ENCODE measurements around the gene FBRS. TPM values are rescaled to one million over a fixed set of nuclear protein-coding genes. Genes with fewer than 3 reads are reported as not detected.

The FBRS gene
- total and polyA plus RNA-seq, 2 of the 13 experiments (the other 11 are each of a cell fraction or from before 2014, with no cell fraction given) = 13.7 to 16.2 TPM

DNA sequence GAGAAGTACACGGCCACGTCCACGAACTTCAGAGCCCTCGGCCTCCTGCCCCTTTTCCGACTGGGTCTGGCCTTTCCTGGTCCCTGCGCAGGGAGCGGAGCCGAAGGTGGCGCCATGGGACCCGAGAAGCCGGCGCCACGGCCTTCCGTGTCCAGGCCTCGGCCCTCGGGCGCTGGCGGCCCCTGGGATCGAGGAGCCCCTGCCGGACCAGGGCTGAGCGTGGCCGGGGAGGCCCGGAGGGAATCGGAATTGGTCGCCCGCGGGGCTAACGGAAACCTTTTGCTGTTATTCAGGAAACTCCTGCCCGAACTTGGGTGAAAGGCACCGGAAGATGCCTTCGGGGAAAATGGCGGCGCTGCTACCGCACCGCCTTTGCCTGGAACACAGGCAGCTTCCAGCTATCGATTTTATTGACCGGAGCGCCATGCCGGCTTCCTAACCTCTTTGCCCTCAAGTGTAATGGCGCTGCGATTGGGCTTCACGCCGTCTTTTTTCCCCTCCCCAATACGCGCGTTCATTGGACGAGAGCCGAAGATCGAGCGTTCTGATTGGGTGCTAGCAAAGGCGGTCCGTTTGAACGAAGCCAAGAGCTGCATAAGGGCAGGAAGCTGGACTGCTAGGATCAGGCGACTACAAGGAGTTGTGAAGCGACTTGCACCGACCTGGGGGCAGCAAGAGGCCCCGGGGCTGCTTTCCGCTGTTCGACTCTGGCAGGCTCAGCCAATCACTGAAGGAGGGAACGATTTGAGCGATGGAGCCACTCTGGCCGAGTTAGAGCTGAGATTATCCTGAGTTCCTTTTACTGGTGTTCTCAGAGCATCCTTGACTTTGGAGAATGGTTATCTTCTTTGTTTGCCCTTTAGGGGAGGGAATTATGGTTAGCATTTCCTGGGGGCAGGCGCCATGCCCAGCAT lies 48.0 kb upstream of the FBRS start, which contains the start of gene ZNF689 (continued):
- TF ChIP-seq, protein P1, sequence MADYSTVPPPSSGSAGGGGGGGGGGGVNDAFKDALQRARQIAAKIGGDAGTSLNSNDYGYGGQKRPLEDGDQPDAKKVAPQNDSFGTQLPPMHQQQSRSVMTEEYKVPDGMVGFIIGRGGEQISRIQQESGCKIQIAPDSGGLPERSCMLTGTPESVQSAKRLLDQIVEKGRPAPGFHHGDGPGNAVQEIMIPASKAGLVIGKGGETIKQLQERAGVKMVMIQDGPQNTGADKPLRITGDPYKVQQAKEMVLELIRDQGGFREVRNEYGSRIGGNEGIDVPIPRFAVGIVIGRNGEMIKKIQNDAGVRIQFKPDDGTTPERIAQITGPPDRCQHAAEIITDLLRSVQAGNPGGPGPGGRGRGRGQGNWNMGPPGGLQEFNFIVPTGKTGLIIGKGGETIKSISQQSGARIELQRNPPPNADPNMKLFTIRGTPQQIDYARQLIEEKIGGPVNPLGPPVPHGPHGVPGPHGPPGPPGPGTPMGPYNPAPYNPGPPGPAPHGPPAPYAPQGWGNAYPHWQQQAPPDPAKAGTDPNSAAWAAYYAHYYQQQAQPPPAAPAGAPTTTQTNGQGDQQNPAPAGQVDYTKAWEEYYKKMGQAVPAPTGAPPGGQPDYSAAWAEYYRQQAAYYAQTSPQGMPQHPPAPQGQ (CRISPR knock-in tag; IDR thresholded peaks at IDR 0.05; ENCODE audit: borderline replicate concordance) = no peak; the same call in 1 of the 2 replicates
- TF ChIP-seq, protein P2, sequence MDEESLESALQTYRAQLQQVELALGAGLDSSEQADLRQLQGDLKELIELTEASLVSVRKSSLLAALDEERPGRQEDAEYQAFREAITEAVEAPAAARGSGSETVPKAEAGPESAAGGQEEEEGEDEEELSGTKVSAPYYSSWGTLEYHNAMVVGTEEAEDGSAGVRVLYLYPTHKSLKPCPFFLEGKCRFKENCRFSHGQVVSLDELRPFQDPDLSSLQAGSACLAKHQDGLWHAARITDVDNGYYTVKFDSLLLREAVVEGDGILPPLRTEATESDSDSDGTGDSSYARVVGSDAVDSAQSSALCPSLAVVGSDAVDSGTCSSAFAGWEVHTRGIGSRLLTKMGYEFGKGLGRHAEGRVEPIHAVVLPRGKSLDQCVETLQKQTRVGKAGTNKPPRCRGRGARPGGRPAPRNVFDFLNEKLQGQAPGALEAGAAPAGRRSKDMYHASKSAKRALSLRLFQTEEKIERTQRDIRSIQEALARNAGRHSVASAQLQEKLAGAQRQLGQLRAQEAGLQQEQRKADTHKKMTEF (CRISPR knock-in tag; IDR thresholded peaks at IDR 0.05) = peak; percentile 100
- peak; percentile 83 for TF ChIP-seq MXD4 (CRISPR knock-in tag; IDR thresholded peaks at IDR 0.05)
- peak; percentile 89 for TF ChIP-seq ZNF614 (CRISPR knock-in tag; IDR thresholded peaks at IDR 0.05; ENCODE audit: borderline replicate concordance)
- peak; percentile 18; the same call in 1 of the 2 replicates for TF ChIP-seq ZNF644 (CRISPR knock-in tag; IDR thresholded peaks at IDR 0.05; ENCODE audit: low read depth)
- TF ChIP-seq CCDC6 (CRISPR knock-in tag; IDR thresholded peaks at IDR 0.05) = peak; percentile 80; the same call in 1 of the 2 replicates
- TF ChIP-seq, protein P3, sequence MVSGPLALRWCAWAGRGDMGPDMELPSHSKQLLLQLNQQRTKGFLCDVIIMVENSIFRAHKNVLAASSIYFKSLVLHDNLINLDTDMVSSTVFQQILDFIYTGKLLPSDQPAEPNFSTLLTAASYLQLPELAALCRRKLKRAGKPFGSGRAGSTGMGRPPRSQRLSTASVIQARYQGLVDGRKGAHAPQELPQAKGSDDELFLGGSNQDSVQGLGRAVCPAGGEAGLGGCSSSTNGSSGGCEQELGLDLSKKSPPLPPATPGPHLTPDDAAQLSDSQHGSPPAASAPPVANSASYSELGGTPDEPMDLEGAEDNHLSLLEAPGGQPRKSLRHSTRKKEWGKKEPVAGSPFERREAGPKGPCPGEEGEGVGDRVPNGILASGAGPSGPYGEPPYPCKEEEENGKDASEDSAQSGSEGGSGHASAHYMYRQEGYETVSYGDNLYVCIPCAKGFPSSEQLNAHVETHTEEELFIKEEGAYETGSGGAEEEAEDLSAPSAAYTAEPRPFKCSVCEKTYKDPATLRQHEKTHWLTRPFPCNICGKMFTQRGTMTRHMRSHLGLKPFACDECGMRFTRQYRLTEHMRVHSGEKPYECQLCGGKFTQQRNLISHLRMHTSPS (CRISPR knock-in tag; IDR thresholded peaks at IDR 0.05; ENCODE audit: low read depth) = peak; percentile 23; the same call in 1 of the 2 replicates
- TF ChIP-seq, protein P4, sequence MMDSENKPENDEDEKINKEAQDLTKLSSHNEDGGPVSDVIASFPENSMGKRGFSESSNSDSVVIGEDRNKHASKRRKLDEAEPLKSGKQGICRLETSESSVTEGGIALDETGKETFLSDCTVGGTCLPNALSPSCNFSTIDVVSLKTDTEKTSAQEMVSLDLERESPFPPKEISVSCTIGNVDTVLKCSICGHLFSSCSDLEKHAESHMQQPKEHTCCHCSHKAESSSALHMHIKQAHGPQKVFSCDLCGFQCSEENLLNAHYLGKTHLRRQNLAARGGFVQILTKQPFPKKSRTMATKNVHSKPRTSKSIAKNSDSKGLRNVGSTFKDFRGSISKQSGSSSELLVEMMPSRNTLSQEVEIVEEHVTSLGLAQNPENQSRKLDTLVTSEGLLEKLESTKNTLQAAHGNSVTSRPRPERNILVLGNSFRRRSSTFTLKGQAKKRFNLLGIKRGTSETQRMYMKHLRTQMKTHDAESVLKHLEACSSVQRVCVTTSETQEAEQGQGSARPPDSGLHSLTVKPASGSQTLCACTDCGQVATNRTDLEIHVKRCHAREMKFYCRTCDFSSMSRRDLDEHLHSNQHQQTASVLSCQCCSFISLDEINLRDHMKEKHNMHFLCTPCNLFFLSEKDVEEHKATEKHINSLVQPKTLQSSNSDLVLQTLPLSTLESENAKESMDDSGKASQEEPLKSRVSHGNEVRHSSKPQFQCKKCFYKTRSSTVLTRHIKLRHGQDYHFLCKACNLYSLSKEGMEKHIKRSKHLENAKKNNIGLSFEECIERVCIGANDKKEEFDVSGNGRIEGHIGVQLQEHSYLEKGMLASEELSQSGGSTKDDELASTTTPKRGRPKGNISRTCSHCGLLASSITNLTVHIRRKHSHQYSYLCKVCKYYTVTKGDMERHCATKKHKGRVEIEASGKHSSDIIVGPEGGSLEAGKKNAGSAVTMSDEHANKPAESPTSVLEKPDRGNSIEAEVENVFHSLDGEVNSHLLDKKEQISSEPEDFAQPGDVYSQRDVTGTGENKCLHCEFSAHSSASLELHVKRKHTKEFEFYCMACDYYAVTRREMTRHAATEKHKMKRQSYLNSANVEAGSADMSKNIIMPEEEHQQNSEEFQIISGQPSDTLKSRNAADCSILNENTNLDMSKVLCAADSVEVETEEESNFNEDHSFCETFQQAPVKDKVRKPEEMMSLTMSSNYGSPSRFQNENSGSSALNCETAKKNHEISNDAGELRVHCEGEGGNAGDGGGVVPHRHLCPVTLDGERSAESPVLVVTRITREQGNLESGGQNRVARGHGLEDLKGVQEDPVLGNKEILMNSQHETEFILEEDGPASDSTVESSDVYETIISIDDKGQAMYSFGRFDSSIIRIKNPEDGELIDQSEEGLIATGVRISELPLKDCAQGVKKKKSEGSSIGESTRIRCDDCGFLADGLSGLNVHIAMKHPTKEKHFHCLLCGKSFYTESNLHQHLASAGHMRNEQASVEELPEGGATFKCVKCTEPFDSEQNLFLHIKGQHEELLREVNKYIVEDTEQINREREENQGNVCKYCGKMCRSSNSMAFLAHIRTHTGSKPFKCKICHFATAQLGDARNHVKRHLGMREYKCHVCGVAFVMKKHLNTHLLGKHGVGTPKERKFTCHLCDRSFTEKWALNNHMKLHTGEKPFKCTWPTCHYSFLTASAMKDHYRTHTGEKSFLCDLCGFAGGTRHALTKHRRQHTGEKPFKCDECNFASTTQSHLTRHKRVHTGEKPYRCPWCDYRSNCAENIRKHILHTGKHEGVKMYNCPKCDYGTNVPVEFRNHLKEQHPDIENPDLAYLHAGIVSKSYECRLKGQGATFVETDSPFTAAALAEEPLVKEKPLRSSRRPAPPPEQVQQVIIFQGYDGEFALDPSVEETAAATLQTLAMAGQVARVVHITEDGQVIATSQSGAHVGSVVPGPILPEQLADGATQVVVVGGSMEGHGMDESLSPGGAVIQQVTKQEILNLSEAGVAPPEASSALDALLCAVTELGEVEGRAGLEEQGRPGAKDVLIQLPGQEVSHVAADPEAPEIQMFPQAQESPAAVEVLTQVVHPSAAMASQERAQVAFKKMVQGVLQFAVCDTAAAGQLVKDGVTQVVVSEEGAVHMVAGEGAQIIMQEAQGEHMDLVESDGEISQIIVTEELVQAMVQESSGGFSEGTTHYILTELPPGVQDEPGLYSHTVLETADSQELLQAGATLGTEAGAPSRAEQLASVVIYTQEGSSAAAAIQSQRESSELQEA (CRISPR knock-in tag; IDR thresholded peaks at IDR 0.05; ENCODE audit: not compliant biosample characterization) = peak; percentile 99
- TF ChIP-seq, protein P5, sequence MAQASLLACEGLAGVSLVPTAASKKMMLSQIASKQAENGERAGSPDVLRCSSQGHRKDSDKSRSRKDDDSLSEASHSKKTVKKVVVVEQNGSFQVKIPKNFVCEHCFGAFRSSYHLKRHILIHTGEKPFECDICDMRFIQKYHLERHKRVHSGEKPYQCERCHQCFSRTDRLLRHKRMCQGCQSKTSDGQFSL (CRISPR knock-in tag; IDR thresholded peaks at IDR 0.05) = no peak; the same call in none of the 2 replicates
- TF ChIP-seq NR3C1 (CRISPR knock-in tag; IDR thresholded peaks at IDR 0.05) = 0 out of 2 replicates have a peak, but pooled peaks have one; percentile 87
- no peak for TF ChIP-seq MAFK (conservative IDR thresholded peaks at IDR 0.05 in 1 of 2, IDR thresholded peaks at IDR 0.05 in 1 of 2; ENCODE audit: low read length in 2 of 2)
- peak; percentile 95 for TF ChIP-seq CREM (IDR thresholded peaks at IDR 0.05)
- no peak for TF ChIP-seq CREM (CRISPR knock-in tag; IDR thresholded peaks at IDR 0.05)
